Liver (tissue), 3 donors: ENCODE results near the gene CCNG1.

Source experiments
- EGR1 ChIP-seq, 2 donors: IDR thresholded peaks; 2 replicates each; pipeline ENCODE4 v1.6.1; 2016 to 2018; ENCODE audit warnings: antibody characterized with exemption in 2 of 2, low read depth in 2 of 2
- GABPA ChIP-seq, 2 donors: IDR thresholded peaks in 1 of 2; conservative IDR thresholded peaks in 1 of 2; 2 replicates each; pipeline ENCODE4 v1.6.1; 2016; ENCODE audit warnings: antibody characterized with exemption in 2 of 2, mild to moderate bottlenecking in 1 of 2, moderate library complexity in 1 of 2
- JUND ChIP-seq, 2 donors: IDR thresholded peaks; 2 replicates each; pipeline ENCODE4 v1.6.1; 2016; ENCODE audit warnings: antibody characterized with exemption in 2 of 2
- NR2F2 ChIP-seq: IDR thresholded peaks from 2 replicates; pipeline ENCODE4 v1.6.1; 2016; ENCODE audit warnings: antibody characterized with exemption
- RAD21 ChIP-seq, 2 donors: IDR thresholded peaks; 2 replicates each; pipeline ENCODE4 v1.6.1; 2016; ENCODE audit warnings: antibody characterized with exemption in 2 of 2, mild to moderate bottlenecking in 2 of 2
- RXRA ChIP-seq, 2 donors: IDR thresholded peaks; 2 replicates each; pipeline ENCODE4 v1.6.1; 2017 to 2018; ENCODE audit warnings: antibody characterized with exemption in 2 of 2, mild to moderate bottlenecking in 1 of 2
- SP1 ChIP-seq: IDR thresholded peaks from 2 replicates; pipeline ENCODE4 v1.6.1; 2018; ENCODE audit warnings: antibody characterized with exemption, mild to moderate bottlenecking
- TAF1 ChIP-seq: conservative IDR thresholded peaks from 2 replicates; pipeline ENCODE4 v1.6.1; 2016; ENCODE audit warnings: antibody characterized with exemption, mild to moderate bottlenecking
- YY1 ChIP-seq: IDR thresholded peaks from 2 replicates; pipeline ENCODE4 v1.6.1; 2016; ENCODE audit warnings: antibody characterized with exemption, mild to moderate bottlenecking
- TF ChIP-seq, protein P1 (sequence below): fragments of 150-350 bp; IDR thresholded peaks from 2 replicates; pipeline ENCODE4 v1.5.1; 2017; ENCODE audit warnings: improper control_type of control experiment, low read depth, low read length; ENCODE audit not compliant: missing input control
- TF ChIP-seq, protein P2 (sequence below): IDR thresholded peaks from 2 replicates; pipeline ENCODE4 v1.6.1; 2016; ENCODE audit warnings: antibody characterized with exemption
- TF ChIP-seq, protein P3 (sequence below): IDR thresholded peaks from 2 replicates; pipeline ENCODE4 v1.6.1; 2016; ENCODE audit warnings: antibody characterized with exemption
- TF ChIP-seq, protein P4 (sequence below): IDR thresholded peaks from 2 replicates; pipeline ENCODE4 v1.6.1; 2016; ENCODE audit warnings: antibody characterized with exemption, mild to moderate bottlenecking
- TF ChIP-seq, protein P5 (sequence below): IDR thresholded peaks from 2 replicates; pipeline ENCODE4 v1.6.1; 2016; ENCODE audit warnings: antibody characterized with exemption
- donor health status: healthy.
- donor health status: healthy.

DNA sequence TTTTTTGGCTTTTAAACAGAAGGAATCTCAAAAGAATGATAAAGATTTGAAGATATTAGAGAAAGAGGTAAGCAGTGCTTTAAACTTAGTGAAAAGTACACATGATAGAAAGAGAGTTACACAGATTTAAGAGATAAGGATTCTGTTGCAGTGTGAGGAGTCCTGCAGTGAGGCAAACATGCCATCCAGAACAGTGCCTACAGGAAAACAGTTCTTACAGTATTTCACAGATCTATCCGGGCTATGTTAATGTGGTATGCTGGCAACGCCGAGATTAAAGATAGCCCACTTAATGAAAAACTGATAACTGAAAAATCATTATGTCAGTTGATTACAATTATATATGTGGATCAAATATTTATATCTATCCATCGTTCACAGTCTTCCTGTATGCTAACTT, 30.3 kb downstream of the CCNG1 start:
- TF ChIP-seq, protein P1, sequence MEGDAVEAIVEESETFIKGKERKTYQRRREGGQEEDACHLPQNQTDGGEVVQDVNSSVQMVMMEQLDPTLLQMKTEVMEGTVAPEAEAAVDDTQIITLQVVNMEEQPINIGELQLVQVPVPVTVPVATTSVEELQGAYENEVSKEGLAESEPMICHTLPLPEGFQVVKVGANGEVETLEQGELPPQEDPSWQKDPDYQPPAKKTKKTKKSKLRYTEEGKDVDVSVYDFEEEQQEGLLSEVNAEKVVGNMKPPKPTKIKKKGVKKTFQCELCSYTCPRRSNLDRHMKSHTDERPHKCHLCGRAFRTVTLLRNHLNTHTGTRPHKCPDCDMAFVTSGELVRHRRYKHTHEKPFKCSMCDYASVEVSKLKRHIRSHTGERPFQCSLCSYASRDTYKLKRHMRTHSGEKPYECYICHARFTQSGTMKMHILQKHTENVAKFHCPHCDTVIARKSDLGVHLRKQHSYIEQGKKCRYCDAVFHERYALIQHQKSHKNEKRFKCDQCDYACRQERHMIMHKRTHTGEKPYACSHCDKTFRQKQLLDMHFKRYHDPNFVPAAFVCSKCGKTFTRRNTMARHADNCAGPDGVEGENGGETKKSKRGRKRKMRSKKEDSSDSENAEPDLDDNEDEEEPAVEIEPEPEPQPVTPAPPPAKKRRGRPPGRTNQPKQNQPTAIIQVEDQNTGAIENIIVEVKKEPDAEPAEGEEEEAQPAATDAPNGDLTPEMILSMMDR = no peak
- TF ChIP-seq, protein P2, sequence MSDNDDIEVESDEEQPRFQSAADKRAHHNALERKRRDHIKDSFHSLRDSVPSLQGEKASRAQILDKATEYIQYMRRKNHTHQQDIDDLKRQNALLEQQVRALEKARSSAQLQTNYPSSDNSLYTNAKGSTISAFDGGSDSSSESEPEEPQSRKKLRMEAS = no peak
- TF ChIP-seq, protein P3, sequence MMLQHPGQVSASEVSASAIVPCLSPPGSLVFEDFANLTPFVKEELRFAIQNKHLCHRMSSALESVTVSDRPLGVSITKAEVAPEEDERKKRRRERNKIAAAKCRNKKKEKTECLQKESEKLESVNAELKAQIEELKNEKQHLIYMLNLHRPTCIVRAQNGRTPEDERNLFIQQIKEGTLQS = no peak
- TF ChIP-seq SP1 (no peak), GABPA (IDR thresholded peaks at IDR 0.05 in 1 of 2, conservative IDR thresholded peaks at IDR 0.05 in 1 of 2) (no peak), NR2F2 (no peak), YY1 (no peak), TAF1 (no peak), RXRA (IDR thresholded peaks at IDR 0.05) (no peak), RAD21 (IDR thresholded peaks at IDR 0.05) (no peak), EGR1 (IDR thresholded peaks at IDR 0.05; ENCODE audit: low read depth in 2 of 2) (no peak), JUND (IDR thresholded peaks at IDR 0.05) (no peak)
- TF ChIP-seq, protein P4, sequence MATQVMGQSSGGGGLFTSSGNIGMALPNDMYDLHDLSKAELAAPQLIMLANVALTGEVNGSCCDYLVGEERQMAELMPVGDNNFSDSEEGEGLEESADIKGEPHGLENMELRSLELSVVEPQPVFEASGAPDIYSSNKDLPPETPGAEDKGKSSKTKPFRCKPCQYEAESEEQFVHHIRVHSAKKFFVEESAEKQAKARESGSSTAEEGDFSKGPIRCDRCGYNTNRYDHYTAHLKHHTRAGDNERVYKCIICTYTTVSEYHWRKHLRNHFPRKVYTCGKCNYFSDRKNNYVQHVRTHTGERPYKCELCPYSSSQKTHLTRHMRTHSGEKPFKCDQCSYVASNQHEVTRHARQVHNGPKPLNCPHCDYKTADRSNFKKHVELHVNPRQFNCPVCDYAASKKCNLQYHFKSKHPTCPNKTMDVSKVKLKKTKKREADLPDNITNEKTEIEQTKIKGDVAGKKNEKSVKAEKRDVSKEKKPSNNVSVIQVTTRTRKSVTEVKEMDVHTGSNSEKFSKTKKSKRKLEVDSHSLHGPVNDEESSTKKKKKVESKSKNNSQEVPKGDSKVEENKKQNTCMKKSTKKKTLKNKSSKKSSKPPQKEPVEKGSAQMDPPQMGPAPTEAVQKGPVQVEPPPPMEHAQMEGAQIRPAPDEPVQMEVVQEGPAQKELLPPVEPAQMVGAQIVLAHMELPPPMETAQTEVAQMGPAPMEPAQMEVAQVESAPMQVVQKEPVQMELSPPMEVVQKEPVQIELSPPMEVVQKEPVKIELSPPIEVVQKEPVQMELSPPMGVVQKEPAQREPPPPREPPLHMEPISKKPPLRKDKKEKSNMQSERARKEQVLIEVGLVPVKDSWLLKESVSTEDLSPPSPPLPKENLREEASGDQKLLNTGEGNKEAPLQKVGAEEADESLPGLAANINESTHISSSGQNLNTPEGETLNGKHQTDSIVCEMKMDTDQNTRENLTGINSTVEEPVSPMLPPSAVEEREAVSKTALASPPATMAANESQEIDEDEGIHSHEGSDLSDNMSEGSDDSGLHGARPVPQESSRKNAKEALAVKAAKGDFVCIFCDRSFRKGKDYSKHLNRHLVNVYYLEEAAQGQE = no peak
- TF ChIP-seq, protein P5, sequence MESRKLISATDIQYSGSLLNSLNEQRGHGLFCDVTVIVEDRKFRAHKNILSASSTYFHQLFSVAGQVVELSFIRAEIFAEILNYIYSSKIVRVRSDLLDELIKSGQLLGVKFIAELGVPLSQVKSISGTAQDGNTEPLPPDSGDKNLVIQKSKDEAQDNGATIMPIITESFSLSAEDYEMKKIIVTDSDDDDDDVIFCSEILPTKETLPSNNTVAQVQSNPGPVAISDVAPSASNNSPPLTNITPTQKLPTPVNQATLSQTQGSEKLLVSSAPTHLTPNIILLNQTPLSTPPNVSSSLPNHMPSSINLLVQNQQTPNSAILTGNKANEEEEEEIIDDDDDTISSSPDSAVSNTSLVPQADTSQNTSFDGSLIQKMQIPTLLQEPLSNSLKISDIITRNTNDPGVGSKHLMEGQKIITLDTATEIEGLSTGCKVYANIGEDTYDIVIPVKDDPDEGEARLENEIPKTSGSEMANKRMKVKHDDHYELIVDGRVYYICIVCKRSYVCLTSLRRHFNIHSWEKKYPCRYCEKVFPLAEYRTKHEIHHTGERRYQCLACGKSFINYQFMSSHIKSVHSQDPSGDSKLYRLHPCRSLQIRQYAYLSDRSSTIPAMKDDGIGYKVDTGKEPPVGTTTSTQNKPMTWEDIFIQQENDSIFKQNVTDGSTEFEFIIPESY = no peak
